ENCODE data around the gene LILRA5.
"Not testable (repeated sequence)": the region's sequence is repeated elsewhere in the genome, so short reads cannot be mapped to it uniquely, and the experiment has no call there.

Gene LILRA5

DNA sequence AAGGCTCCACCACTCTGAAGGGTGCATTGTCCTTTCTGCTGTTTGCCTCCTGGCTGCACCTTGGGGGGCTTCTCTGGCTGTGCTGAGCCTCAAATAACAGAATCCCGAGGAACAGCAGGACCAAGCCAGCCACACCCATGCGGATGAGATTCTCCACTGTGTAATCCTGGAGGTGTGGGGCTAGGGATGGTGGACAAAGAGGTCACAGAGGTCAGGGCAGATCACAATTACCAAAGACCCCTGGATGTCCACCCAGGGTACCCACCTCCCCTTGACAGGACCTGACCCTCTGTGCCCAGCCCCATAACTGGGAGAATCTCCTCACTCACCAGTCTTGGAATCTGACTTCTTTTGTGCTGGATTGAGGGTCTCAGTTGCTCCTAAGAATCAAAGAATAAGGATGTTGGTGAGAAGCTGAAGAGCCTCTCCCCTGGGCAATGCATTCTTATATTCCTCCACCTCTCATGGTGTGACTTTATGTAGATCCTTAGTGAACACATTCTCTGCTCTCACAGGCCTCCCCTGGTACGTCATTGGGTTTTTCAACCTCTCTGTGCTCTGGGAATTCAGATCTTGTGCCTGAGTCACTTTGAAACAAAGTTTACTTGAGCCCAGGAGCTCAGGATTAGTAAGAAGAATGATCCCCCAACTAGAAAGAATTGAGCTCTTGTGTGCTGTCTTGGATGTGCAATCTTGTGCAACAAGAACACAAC, 20.8 kb upstream of the LILRA5 start:
- no peak for DNase-seq

- no peak for DNase-seq
Measured at GRCh38 chr19:54332149-54332548, 19.2 kb upstream of the LILRA5 start.

DNA sequence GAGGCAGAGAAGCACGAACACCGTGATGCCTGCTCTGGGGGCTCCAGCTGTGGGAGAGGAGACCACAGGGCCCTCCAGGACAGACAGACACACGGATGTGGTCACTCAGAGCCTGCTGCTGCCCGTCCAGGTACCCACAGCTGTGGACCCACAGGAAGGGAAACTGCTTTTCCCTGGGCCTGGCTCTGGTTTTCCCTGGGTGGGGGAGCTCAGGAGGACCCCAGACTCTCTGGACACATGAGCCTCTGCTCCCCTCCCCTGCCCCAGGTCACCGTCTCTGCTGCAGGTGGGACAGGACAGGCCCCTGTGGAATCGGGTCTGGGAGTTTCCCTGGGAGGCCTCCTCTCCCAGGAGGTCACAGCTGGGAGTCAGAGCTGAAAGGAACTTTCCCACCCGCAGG, 18.7 kb upstream of the LILRA5 start:
- no peak for DNase-seq

GRCh38 chr19:54329476-54330165, 16.7 kb upstream of the LILRA5 start:
- DNase-seq = no peak

- DNase-seq = not testable (repeated sequence)
Measured at GRCh38 chr19:54328781-54329180, 15.8 kb upstream of the LILRA5 start.

DNA sequence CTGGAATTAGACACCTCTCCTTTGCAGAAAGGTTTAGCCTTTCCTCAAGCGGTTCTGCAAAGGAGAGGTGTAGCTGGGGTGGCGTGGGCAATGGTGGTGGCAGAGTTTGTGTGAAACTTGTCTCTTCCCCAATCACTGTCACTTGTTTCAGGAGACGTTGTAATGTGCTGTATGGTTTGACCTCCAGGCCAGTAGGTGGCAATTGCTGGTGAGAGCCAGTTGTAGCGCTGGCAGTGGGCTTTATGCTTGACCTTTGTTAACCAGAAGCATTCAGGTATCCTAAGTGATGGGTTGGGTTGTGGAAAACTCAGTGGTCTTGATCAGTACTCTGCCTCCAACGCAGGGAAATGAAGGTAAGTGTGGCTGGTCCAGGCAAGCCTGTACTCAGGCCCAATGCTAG, 12.7 kb upstream of the LILRA5 start:
- no peak for DNase-seq

DNA sequence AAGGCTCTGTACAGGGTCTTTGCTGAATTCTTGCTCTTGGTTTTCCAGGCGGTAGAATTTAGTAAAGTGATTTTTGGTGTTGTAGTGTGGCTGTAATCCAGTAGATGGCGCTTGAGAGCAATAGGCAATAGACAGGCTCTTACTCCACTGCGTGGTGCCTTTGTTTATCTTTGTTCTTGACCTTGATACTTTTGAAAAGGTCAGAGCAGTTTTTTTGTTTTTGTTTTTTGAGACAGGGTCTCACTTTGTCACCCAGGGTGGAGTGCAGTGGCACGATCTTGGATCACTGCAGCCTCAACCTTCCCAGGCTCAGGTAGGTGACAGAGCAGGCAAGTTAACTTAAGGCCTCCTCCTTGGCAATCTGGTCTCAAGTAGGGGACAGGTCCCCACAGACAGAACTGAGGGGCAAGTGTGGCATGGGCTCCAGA, 12.2 kb upstream of the LILRA5 start:
- DNase-seq = no peak

- no peak for DNase-seq
Measured at GRCh38 chr19:54324071-54324470, 11.1 kb upstream of the LILRA5 start.

DNA sequence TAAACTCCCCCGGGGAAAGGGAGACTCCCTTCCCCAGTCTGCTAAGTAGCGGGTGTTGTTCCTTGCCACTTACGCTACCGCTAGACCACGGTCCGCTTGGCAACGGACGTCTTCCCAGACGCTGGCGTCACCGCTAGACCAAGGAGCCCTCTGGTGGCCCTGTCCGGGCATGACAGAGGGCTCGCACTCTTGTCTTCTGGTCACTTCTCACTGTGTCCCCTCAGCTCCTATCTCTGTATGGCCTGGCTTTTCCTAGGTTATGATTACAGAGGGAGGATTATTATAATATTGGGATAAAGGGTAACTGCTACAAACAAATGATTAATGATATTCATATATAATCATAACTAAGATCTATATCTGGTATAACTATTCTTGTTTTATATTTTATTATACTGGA, 10.0 kb upstream of the LILRA5 start:
- DNase-seq = not testable (repeated sequence)

DNA sequence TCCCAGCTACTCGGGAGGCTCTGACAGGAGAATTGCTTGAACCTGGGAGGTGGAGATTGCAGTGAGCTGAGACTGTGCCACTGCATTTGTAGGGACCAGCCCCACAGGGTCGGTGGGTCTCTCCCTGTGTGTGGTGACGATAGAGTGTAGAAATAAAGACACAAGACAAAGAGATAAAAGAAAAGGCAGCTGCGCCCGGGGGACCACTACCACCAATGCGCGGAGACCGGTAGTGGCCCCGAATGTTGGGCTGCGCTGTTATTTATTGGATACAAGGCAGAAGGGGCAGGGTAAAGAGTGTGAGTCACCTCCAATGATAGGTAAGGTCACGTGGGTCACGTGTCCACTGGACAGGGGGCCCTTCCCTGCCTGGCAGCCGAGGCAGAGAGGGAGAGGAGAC, 9.3 kb upstream of the LILRA5 start:
- DNase-seq = not testable (repeated sequence)

DNA sequence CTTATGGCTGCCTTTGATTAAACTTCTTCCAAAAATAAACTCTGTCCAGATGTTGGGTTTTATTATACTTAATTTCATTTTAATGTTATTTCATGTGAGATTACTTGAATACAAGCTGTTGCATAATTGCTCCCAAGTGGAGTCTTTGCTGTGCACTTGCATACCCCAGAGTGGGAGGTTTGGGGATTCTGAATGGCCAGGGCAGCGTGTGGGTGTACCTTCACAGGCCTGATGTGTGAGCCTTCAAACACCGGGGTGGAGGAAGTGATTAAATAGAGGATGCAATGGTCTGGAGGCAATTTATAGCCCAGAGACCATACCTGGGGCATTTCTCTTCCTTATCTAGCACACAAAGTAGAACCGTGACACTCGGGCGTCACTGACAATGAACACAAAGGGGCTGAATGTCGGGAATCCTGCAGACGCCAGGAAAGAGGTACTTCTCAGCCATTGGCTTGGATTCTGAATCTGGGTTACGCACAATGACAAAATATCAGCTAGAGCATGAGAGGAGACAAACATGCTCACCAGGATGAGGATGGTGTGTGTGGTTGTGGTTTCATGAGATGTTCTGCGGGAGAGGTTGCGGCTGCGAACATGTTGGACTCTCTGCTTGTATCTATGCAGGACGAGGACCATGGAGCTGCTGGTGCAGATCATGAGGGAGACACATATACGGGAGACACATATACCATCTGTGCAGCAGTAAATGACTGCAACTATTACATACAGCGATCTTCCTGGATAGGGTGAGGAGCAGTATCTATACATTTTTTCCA, 7.1 kb upstream of the LILRA5 start:
- no peak for DNase-seq

- no peak for DNase-seq
Measured at GRCh38 chr19:54319049-54319448, 6.1 kb upstream of the LILRA5 start.

GRCh38 chr19:54317965-54318240, 4.9 kb upstream of the LILRA5 start:
- no peak for DNase-seq

DNA sequence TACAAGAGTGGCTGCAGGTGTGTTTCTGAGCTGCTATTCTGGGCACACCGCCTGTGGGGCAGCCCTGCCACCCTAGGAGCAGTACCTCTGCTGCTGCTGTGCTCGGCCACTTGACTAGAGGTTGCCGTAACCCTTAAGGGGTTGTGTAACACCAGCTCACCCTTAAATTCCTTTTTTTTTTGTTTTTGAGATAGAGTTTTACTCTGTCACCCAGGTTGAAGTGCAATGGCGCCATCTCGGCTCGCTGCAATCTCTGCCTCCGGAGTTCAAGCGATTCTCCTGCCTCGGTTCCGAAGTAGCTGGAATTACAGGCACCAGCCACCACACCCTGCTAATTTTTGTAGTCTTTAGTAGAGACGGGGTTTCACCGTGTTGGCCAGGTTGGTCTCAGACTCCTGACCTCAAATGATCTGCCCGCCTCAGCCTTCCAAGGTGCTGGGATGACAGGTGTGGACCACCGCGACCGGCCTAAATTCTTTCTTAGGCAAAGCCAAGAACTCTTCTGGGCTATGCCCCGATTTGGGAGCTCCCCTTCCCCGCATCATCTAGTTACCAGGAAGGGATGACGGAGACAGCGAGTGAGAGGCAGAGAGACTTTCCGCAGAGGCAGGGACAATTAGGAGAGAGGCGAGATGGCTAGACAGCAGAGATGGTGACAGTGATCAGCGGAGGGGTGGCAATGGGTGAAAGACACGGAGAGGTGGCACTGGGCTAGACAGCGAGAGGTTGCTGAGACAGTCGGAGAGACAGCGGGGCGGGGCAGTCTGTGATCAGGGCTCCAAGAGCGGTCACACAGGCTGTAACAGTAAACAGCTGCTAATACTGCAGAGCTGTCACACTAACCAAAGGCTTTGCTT, 4.4 kb upstream of the LILRA5 start:
- no peak for DNase-seq

DNA sequence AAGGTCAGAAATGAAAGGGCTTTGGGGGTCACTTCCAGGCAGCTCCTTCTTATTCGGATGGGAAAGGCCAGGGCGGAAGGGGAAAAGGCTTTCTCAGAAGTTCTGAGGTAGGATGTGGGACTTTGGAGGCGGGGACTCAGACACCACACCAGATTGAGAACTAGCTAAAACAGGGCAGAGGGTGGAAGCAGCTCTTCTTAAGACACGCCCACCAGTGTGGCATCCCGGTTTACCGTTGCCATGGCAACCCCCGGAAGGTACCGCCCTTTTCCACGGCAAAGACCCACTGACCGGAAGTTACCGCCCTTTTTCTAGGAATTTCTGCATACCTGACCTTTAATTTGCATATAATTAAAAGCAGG, 3.8 kb upstream of the LILRA5 start:
- DNase-seq = no peak

GRCh38 chr19:54315956-54316355, 3.0 kb upstream of the LILRA5 start:
- DNase-seq = no peak

DNA sequence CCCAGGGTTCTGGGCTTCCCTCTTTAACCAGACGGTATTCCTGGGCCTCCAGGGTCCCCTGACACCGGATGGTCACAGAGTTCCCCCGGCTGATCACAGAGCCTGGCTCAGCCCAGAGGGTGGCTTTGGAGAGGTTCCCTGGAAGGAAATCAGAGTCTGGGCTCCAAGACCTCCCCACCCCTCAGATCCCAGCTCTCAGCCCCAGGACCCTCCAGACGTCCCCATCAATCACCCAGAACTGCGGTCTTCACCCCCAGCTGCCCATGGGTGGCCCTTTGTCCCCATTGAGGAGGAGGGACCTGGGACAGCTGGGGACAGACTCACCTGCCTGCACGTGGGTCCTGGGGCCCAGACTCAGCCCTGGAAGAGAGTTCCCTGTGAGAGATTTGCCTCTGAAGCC, 955 bp downstream of the LILRA5 start:
- no peak for DNase-seq

DNA sequence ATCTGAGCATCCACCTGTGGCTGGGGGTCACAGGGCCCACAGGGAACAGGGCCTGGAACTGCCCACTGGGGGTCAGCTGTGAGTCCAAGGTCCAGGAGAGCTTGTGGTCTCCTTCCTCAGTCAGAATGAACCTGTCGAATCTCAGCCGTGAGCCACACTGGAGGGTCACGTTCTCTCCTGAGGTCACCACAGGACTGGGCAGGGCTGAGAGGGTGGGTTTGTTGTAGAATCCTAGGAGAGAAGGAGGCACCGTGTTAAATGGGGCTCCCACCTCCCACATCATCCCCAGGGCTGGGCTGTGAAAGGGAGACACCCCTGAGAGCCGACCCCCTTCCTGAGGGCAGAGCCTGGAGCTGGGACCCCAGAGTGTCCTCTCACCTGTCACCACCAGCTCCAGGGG, 1.5 kb downstream of the LILRA5 start:
- DNase-seq = no peak

DNA sequence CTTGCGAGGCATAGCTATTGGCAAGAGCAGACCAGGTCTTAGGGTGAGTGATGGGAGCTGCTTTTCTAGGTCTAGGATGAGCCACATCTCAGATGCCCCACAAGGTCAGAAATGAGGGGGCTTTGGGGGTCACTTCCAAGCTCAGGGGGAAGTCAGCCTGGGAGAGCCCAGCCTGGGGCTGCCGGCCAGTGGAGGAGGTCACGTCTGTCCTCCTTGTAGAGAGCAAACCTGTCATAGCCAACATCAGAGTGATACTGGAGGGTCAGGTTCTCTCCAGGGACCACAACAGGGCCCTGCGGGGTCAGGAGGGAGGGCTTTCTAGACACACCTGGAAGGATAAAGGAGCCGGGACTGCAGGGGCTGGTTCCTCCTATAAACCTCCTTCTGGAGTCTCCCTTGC, 2.4 kb downstream of the LILRA5 start:
- DNase-seq = no peak

GRCh38 chr19:54309811-54310210, 3.2 kb downstream of the LILRA5 start:
- no peak for DNase-seq

GRCh38 chr19:54307389-54308020, 5.5 kb downstream of the LILRA5 start:
- no peak for DNase-seq

- DNase-seq = no peak
Measured at GRCh38 chr19:54305141-54305540, 7.8 kb downstream of the LILRA5 start.

DNA sequence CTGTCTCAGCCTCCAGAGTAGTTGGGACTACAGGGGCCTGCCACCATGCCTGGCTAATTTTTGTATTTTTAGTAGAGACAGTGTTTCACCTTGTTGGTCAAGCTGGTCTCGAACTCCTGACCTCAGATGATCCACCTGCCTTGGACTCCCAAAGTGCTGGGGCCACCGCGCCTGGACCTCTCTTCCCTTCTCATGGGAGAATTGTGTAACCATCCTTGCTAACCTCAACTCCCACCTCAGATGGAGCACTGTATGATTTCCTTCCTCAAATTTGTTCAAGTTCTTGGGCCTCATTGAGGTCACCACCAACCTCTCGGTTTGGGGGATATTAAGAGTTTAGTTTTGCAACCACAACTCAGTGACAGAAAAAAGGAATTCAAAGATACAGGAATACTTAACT, 10.7 kb downstream of the LILRA5 start:
- DNase-seq = no peak
